NOMO-1 (cell line): ENCODE data around the gene XAGE1A.
"Not testable (repeated sequence)": the region's sequence is repeated elsewhere in the genome, so short reads cannot be mapped to it uniquely, and the experiment has no call there.

ENCODE experiments used
- DNase-seq, 2 experiments: peaks; one replicate each; lab custom pipeline; 2025; ENCODE audit not compliant: unreplicated experiment in 2 of 2; lab: John Stamatoyannopoulos, UW

The XAGE1A gene, protein sequence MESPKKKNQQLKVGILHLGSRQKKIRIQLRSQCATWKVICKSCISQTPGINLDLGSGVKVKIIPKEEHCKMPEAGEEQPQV

GRCh38 chrX:52495545-52496418 lies at the start of gene XAGE1A:
Gene XAGE1A (plus strand): TSS chrX:52495808. CDS start chrX:52497362, 1,554 bp downstream.
- DNase-seq: not testable (repeated sequence)

DNA sequence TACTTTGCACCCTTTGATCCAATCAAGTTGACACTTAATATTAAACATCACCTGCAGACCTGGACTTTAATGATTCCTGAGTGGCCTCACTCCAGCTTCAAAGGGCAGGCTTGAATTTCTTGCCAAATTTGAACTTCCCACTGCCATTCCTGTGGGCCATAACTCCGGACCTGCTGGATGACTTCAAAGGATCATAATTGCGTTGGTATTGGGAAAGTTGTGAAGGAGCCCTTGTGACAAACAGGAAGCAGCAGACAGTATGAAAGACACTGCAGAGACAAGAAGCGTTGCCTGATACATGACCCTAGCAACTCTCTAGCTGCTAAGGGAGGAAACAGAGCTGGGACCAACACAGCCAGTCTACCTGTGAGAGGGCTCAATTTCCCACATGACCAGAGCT lies 43.6 kb upstream of the XAGE1A start:
- DNase-seq: not testable (repeated sequence)

GRCh38 chrX:52471301-52471700 lies 24.3 kb upstream of the XAGE1A start:
- not testable (repeated sequence) for DNase-seq

DNA sequence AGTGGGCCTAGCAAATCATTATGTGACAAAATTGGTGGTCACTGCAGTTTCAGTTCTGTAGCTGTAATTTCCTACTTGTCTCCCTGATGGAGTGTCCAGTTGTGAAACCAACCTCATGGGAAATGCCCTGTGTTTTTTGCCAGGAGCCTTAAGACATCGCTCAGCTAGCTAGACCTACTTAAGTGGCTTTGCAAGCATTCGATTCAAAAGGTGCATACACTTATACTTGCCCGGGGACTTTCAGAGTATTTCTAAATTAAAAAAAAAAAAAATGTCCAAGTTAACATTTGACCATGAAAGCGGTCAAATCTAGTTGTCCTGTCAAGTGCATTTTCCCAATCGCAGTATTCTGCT lies 788 bp downstream of the XAGE1A start:
- DNase-seq: not testable (repeated sequence)

DNA sequence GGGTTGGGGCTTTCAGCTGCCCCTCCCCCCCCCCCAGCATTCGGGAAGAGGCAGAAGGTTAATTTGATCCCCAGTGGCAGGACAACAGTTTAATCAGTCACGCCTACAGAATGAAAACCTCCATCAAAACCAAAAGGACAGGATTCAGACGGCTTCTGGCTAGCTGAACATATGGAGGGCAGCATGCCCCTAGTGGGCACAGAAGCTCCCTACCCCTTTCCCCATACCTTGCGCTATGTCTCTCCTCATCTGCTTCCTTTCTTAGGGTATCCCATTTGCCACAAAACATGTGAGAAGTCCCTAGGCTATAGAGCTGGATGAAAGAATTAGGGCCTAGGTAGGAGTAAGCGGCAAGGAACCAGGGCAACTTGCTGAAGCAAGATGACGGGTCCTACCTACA lies 5.8 kb downstream of the XAGE1A start:
- not testable (repeated sequence) for DNase-seq

GRCh38 chrX:52504551-52504950 lies 8.9 kb downstream of the XAGE1A start:
- DNase-seq: no peak

DNA sequence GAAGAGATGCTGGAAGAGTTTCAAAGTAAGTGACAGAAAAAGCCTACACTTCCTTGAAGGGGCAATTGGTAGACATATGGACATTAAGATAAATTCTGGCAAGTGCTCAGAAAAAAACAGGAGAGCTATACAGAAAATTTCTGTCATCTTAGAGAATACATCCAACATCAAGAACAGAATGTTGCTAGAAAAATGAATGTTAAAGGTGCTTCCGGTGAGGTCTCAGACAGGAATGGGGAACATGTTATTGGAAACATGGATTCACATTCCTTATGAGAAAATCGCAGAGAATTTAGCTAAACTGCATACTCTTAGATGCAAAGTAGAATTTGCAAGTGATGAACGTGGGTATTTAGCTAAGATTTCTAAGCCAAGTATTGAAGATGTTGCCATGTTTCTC lies 11.7 kb downstream of the XAGE1A start:
- no peak for DNase-seq

- DNase-seq: no peak
These were observed 14.3 kb downstream of the XAGE1A start for GRCh38 chrX:52509916-52510315.

DNA sequence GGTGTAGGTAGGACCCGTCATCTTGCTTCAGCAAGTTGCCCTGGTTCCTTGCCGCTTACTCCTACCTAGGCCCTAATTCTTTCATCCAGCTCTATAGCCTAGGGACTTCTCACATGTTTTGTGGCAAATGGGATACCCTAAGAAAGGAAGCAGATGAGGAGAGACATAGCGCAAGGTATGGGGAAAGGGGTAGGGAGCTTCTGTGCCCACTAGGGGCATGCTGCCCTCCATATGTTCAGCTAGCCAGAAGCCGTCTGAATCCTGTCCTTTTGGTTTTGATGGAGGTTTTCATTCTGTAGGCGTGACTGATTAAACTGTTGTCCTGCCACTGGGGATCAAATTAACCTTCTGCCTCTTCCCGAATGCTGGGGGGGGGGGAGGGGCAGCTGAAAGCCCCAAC lies 15.5 kb downstream of the XAGE1A start:
- not testable (repeated sequence) for DNase-seq

GRCh38 chrX:52516110-52516986 lies 20.7 kb downstream of the XAGE1A start:
- not testable (repeated sequence) for DNase-seq

DNA sequence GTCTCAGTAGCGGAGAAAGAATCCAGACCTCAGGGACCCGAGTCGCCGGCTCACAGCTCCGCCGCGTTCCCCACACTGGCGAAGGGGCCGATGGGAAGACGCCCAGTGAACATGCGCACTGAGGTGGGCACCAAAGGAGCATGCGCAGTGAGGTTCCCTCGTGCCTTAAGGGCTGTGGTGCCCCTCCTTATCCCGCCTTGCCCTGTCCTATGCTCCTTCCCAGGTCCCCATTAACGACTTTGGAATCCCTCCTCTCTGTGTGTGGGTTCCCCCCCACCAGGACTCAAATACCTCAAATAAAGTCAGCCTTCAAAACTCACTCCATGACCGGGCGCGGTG lies 21.3 kb downstream of the XAGE1A start, which contains the start of gene XAGE1B:
XAGE1B (minus strand) TSS at position 77 of the 339 bp plus-strand sequence. CDS start 1,536 bp downstream, outside the sequence.
- not testable (repeated sequence) for DNase-seq

- not testable (repeated sequence) for DNase-seq
These were observed 45.4 kb downstream of the XAGE1A start for GRCh38 chrX:52541051-52541450.

- no peak for DNase-seq
These were observed 46.7 kb downstream of the XAGE1A start for GRCh38 chrX:52542311-52542710.

- DNase-seq: no peak
These were observed 48.7 kb downstream of the XAGE1A start for GRCh38 chrX:52544147-52544840.

- DNase-seq: not testable (repeated sequence)
These were observed 53.2 kb downstream of the XAGE1A start for GRCh38 chrX:52548769-52549168.
